Mucosa of rectum (tissue), 2 donors: Measurements from ENCODE around the gene VWA1.
"Not testable (repeated sequence)": the region's sequence is repeated elsewhere in the genome, so short reads cannot be mapped to it uniquely, and the experiment has no call there.

ENCODE experiments used
- H3K27ac ChIP-seq, 2 donors: one replicate each; pipeline ENCODE4 v1.7.0; 2013; ENCODE audit warnings: inconsistent platforms in 2 of 2, low read depth in 2 of 2, low read length in 2 of 2
- H3K27me3 ChIP-seq, 2 donors: one replicate each; pipeline ENCODE4 v1.7.0; 2013; ENCODE audit warnings: low read length in 2 of 2; ENCODE audit not compliant: control insufficient read depth in 2 of 2, insufficient read depth in 2 of 2
- H3K36me3 ChIP-seq, 2 donors: one replicate each; pipeline ENCODE4 v1.7.0; 2013; ENCODE audit warnings: low read length in 2 of 2; ENCODE audit not compliant: control insufficient read depth in 2 of 2, insufficient read depth in 2 of 2
- H3K4me1 ChIP-seq, 2 donors: one replicate each; pipeline ENCODE4 v1.7.0; 2013; ENCODE audit warnings: low read length in 2 of 2, mild to moderate bottlenecking in 1 of 2; ENCODE audit not compliant: control insufficient read depth in 2 of 2, insufficient read depth in 2 of 2
- H3K4me3 ChIP-seq, 2 donors: one replicate each; pipeline ENCODE4 v1.7.0; 2013; ENCODE audit warnings: low read length in 2 of 2
- H3K9ac ChIP-seq, 2 donors: one replicate each; pipeline ENCODE4 v1.7.0; 2013; ENCODE audit warnings: low read length in 2 of 2, low read depth in 1 of 2, mild to moderate bottlenecking in 1 of 2
- H3K9me3 ChIP-seq, 2 donors: one replicate each; pipeline ENCODE4 v1.7.0; 2013; ENCODE audit warnings: low read length in 2 of 2; ENCODE audit not compliant: control insufficient read depth in 2 of 2
- donor health status: healthy.
- donor health status: Normal muscosa, but diverticular disease.

VWA1 gene

GRCh38 chr1:1456683-1457255 is 21.3 kb downstream of the VWA1 start:
- not testable (repeated sequence) for H3K9me3 ChIP-seq, H3K36me3 ChIP-seq, H3K4me1 ChIP-seq, H3K9ac ChIP-seq, H3K4me3 ChIP-seq, H3K27ac ChIP-seq, H3K27me3 ChIP-seq

- H3K36me3 ChIP-seq, H3K4me3 ChIP-seq, H3K4me1 ChIP-seq, H3K27ac ChIP-seq, H3K27me3 ChIP-seq, H3K9me3 ChIP-seq, H3K9ac ChIP-seq: not testable (repeated sequence)
Measured at GRCh38 chr1:1459156-1459555, 23.7 kb downstream of the VWA1 start.

DNA sequence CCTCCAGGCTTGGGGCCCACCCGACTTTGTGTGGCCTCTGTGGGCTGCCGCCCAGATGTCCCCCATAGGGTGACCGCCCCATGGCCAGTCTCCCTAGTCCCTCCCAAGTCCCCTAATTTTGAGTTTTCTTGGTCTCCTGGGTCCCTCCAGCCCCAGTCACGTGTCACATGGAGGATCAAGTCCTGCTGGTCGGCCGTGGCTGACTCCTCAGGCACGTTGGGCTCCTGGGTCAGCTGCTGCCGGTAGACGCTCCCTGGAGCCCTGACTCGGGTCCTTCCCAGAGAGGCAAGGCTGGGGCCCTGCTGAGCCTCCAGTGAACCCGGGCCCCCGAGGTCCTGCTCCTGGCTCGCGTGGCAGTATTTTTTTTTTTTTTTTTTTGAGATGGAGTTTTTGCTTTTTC is 24.2 kb downstream of the VWA1 start:
- H3K9me3 ChIP-seq, H3K27ac ChIP-seq, H3K4me1 ChIP-seq, H3K36me3 ChIP-seq, H3K9ac ChIP-seq, H3K4me3 ChIP-seq, H3K27me3 ChIP-seq: not testable (repeated sequence)

GRCh38 chr1:1460540-1461130 is 25.1 kb downstream of the VWA1 start:
- Histone ChIP-seq H3K27ac (no peak overlapping the region), H3K9ac (no peak overlapping the region), H3K9me3 (no peaks in the 10 kb centered on the region), H3K4me3 (no peak overlapping the region), H3K36me3 (no peaks in the 10 kb centered on the region), H3K27me3 (no peaks in the 10 kb centered on the region), H3K4me1 (no peaks in the 10 kb centered on the region)

DNA sequence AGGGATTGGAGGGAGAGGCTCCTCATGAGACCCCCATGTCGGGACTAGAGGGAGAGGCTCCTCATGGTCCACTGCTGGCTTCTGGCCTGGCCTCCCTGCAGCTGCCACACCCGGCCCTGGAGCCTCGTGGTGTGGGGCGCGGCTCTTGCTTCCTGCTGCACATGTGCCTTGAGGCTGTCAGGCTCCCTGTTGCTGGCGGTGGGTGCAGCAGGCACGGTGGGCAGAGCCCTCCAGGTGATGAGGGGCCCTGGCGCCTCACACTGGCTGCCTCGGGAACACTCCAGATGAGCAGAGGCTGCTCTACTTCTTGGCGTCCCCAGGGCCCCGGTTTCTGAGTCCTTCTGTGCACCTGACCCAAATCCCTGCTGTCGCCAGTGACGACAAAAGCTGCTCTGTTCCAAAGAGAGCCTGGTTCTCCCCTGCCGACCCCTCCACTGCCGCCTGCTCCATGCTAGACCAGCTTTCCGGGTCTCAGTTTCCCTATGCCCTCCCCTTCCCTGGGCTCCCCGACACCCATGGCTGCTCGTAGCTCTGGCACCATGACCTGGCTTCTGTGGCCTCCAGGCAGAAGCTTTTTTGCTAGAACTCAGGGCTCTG is 26.3 kb downstream of the VWA1 start:
- H3K27ac ChIP-seq = peak overlapping the region in 1 of 2 donors; percentile 48
- no peak overlapping the region for H3K4me3 ChIP-seq
- H3K36me3 ChIP-seq = no peaks in the 10 kb centered on the region
- H3K9ac ChIP-seq = no peak overlapping the region
- no peaks in the 10 kb centered on the region for H3K9me3 ChIP-seq
- H3K27me3 ChIP-seq = no peaks in the 10 kb centered on the region
- H3K4me1 ChIP-seq = no peaks in the 10 kb centered on the region

DNA sequence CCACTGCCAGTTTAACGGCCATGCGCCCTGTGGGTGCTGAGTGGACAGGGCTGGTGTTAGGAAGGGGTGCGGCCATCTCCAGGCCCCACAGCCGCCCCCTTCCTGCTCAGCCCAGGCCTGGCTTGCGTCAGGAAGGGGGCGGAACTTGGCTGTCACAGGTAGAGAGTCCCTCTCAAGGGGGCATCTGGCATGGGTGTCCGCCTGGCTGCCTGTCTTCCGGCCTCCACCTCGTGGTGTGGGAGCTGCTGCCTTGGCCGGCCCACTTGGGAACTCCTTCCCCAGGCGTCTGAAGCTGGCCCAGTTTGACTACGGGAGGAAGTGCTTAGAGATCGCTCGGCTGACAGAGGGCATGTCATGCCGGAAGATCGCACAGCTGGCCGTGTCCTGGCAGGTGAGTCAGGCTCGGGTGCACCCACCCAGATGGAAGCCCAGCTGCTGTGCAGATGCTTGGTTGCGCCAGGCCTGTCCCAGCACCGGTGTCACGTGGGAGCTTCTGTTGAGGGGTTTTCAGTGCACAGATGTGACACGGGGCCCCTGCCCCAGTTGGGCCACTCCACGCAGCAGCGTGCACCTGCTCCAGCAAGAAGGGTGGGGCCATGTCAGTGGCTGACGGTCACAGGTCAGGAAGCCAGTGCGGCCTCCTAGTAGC is 27.0 kb downstream of the VWA1 start:
- no peak overlapping the region for H3K9ac ChIP-seq
- H3K4me1 ChIP-seq = no peaks in the 10 kb centered on the region
- H3K9me3 ChIP-seq = no peaks in the 10 kb centered on the region
- H3K4me3 ChIP-seq = peak overlapping the region in 1 of 2 donors; percentile 20
- H3K36me3 ChIP-seq = no peaks in the 10 kb centered on the region
- peak overlapping the region in 1 of 2 donors; percentile 48 for H3K27ac ChIP-seq
- no peaks in the 10 kb centered on the region for H3K27me3 ChIP-seq

DNA sequence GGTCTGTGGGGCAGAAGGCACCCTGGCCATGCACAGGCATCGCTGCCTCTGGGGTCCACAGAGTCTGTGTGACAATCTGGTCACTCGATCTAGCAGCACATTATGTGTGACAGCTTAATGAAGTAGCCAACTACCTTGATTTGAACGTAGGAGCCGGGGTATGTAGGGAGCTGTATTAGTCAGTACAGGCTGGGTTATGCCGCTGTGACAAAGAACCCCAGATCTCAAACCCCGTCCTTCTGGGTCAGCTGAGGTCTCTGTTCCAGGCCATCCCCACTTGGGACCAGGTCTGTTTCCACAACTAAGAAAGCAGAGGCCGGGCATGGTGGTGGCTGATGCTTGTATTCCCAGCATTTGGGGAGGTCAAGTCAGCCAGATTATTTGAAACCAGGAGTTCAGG is 27.8 kb downstream of the VWA1 start:
- no peak overlapping the region for H3K27ac ChIP-seq

GRCh38 chr1:1468196-1468985 is 32.9 kb downstream of the VWA1 start:
- H3K36me3 ChIP-seq, H3K27me3 ChIP-seq, H3K4me3 ChIP-seq, H3K27ac ChIP-seq, H3K9me3 ChIP-seq, H3K9ac ChIP-seq: not testable (repeated sequence)
- peaks cover 11 to 12% of the 10 kb centered on the region in 2 donors for H3K4me1 ChIP-seq

More for the DNA sequence above, 27.8 kb downstream of the VWA1 start:
- no peak overlapping the region for H3K4me3 ChIP-seq
- no peaks in the 10 kb centered on the region for H3K9me3 ChIP-seq
- no peak overlapping the region for H3K9ac ChIP-seq
- no peaks in the 10 kb centered on the region for H3K4me1 ChIP-seq
- no peaks in the 10 kb centered on the region for H3K36me3 ChIP-seq
- H3K27me3 ChIP-seq = no peaks in the 10 kb centered on the region

DNA sequence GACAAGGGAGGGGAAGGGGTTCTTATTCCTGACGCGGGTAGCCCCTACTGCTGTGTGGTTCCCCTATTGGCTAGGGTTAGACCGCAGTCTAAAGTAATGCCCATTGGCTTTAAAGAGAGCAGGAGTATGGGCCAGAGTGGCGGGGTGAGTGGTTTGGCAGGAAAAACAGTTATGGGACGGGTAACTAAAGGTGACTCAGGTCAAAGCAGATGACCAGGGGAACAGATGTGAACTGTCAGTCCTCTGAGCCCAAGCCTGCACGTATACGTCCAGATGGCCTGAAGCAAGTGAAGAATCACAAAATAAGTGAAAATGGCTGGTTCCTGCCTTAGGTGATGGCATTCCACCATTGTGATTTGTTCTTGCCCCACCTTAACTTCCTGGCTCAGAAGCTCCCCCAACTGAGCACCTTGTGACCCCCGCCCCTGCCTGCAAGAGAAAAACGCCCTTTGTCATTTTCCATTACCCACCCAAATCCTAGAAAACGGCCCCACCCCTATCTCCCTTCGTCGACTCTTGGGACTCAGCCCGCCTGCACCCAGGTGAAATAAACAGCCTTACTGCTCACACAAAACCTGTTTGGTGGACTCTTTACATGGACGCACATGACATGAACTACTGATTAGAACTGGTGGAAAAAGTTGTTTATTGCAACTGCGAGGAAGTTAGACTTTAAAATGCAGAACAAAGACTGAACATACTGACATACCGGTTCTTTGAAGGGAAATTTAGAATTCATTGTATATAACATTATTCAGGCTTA is 35.3 kb downstream of the VWA1 start:
- H3K27me3 ChIP-seq = no peaks in the 10 kb centered on the region
- peaks cover 11 to 12% of the 10 kb centered on the region in 2 donors for H3K4me1 ChIP-seq
- H3K4me3 ChIP-seq = peak overlapping the region; percentile 79 to 85
- no peaks in the 10 kb centered on the region for H3K36me3 ChIP-seq
- H3K27ac ChIP-seq = peak overlapping the region; percentile 85 to 87
- H3K9me3 ChIP-seq = no peaks in the 10 kb centered on the region
- H3K9ac ChIP-seq = peak overlapping the region; percentile 78 to 81
